Esophagus squamous epithelium (tissue), 4 donors: ENCODE measurements around the gene ATP13A4.

Source experiments
- CTCF ChIP-seq, 6 experiments: fragments of 450-650 bp in 4 of 6; fragments of 200-600 bp in 2 of 6; sonication (generic) in 2 of 6; IDR thresholded peaks; one replicate each; pipeline ENCODE4 v1.5.1; 2016 to 2019; ENCODE audit warnings: antibody characterized with exemption in 6 of 6, mild to moderate bottlenecking in 4 of 6, moderate library complexity in 4 of 6
- POLR2A ChIP-seq, 4 donors: fragments of 450-650 bp; IDR thresholded peaks; one replicate each; pipeline ENCODE4 v1.6.1; 2017; ENCODE audit warnings: antibody characterized with exemption in 4 of 4, mild to moderate bottlenecking in 4 of 4, moderate library complexity in 3 of 4

DNA sequence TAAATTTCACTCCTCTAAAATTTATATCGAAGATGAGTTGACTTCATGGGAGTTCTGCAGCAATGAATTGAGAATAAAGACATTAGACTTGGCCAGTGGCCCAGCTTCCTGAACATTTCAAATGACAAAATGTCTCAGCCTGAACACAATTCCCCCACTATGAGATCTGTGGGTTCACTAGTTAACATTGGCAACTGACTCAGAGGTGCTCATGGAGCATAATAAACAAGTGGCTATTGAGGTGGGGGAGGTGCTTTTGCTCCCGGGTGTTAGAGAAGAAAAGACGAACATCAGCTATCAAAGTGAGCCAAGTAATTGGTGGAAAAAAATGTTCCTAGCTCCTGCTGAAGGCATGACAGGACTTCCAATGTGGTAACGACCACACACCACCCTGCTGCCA lies 6.3 kb downstream of the ATP13A4 start:
- TF ChIP-seq POLR2A (IDR thresholded peaks at IDR 0.05): no peak
- no peak for TF ChIP-seq CTCF (IDR thresholded peaks at IDR 0.05)
